NCI-H2081 (cell line): ENCODE measurements around the gene PDE6G.

Experiments
- DNase-seq, 2 experiments: peaks; one replicate each; lab custom pipeline; 2025; lab: John Stamatoyannopoulos, UW

Gene PDE6G

DNA sequence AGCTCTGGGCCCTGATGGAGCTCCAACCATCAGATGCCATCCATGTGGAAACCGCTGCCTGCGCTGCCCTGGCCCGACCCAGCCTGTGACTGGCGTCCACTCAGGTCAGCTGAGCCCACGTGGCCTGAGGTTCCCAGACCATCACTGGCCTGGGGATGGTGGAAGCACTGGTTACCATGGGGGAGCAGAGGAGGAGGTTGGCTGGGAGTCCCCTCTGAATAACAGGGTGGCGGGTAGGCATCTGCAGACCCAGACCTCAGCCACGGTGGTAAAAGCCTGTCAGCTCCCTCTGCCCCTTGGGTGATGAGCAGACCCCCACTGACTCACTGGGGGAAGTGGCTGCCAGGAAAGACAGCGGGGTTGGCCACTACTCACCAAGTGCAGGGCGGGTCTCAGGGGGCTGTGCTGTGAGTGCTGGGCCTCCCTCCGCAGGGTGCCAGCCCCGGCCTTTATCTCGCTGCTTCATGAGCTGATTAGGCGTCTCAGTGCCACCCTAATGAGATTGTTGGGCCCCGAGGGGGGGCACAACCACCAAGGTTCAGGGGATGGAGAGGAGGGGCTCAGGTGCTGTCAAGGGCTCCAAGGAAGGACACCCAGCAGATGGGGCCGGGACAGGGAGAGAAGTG is at the start of gene PDE6G:
Gene PDE6G, minus strand, starts transcription at position 425 of the 626 bp plus-strand sequence. CDS start 3,237 bp downstream, outside the sequence.
- DNase-seq: no peak

DNA sequence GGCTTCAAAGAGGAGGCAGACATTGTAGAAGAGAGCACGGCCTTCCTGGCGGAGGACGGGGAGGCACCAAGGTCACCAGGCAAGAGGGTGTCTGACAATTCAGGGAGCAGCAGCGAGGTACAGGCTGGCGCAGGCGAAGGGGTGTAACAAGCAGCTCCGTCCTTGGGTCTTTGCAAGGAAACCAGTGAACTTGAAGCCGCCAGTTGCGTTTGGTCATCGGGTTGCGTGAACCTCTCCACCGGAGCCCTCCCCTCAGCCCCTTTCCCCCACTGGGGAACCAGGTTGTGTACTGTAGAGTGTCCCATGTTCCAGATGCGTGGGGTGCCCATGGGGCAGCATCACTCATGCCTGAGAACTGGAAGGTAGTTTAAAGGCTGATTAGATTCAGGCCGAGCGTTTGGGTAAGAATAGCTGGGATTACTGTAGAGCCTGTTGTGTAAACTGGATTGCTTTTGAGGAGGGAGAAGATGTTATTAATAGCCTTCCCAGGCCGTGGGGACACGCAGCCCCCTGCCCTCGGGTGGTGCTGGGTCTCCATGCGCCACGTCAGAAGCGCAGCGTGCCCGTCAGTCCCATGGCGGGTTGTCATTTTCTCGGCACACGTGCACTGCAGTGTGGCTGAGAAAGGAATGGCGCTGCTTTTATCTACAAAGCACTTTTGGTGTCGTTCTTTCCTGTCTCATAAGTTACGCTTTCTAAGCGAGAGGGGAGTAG is 49.3 kb upstream of the PDE6G start:
- DNase-seq: no peak

DNA sequence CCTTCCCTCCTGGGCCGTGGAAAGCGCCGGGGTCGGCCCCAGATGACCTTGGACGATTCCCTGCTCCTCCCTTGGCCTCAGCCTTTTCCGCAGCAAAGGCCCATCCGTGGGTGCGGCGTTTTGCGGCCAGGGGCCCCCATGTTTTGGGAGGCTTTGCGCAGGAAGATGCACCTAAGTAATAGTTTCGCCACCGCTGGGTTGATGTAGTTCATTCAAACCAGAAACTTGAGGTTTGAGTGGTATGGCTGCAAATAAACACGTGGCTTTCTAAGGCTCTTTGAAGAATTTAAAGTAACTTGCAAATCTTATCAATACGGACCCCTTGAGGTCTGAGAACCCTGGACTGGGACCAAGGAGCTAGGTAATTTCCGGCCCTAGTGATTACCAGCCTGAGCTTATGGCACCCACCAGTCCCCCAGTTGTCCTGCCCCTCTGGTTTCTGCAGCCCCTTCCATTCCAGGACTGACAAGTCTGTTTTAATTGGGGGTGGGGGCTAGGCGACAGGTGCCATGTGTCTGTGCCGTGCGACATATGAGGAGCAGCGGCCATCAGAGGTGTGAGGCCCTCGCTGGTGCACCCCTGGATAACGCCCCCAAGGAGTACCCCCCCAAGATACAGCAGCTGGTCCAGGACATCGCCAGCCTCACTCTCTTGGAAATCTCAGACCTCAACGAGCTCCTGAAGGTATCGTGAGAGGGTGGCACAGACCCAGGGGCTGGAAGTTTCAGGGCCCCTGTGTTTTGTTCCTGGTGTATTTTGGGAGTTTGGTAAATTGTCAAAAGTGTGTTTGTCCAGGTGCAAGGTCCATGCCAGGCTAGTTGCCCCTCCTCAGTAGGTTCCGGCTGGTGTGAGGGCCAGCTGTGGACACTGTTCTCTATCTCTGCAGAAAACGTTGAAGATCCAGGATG is 47.7 kb upstream of the PDE6G start:
- no peak for DNase-seq

GRCh38 chr17:81702934-81703746 is 46.8 kb upstream of the PDE6G start, which contains the start of gene MRPL12:
MRPL12 (plus strand) TSS chr17:81703367; CDS start chr17:81703502, 135 bp downstream.
- DNase-seq: peak; percentile 94 to 98

DNA sequence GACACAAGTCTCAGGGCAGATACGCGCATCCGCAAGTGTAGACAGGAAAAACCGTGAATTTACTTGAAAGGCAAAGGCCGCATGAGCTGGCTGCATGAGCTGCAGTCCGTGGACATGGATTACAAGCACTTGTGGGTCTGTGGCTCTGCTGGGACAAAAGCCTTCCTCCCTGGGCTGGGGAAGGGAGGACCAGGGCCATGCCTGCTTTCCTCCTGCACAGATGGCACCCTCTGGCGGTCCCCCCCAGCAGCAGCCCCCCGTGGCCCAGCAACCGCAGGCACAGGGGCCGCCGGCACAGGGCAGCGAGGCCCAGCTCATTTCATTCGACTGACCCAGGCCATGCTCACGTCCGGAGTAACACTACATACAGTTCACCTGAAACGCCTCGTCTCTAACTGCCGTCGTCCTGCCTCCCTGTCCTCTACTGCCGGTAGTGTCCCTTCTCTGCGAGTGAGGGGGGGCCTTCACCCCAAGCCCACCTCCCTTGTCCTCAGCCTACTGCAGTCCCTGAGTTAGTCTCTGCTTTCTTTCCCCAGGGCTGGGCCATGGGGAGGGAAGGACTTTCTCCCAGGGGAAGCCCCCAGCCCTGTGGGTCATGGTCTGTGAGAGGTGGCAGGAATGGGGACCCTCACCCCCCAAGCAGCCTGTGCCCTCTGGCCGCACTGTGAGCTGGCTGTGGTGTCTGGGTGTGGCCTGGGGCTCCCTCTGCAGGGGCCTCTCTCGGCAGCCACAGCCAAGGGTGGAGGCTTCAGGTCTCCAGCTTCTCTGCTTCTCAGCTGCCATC is 45.1 kb upstream of the PDE6G start:
- no peak for DNase-seq

- DNase-seq: no peak
These were observed 44.3 kb upstream of the PDE6G start for GRCh38 chr17:81700353-81701287.

DNA sequence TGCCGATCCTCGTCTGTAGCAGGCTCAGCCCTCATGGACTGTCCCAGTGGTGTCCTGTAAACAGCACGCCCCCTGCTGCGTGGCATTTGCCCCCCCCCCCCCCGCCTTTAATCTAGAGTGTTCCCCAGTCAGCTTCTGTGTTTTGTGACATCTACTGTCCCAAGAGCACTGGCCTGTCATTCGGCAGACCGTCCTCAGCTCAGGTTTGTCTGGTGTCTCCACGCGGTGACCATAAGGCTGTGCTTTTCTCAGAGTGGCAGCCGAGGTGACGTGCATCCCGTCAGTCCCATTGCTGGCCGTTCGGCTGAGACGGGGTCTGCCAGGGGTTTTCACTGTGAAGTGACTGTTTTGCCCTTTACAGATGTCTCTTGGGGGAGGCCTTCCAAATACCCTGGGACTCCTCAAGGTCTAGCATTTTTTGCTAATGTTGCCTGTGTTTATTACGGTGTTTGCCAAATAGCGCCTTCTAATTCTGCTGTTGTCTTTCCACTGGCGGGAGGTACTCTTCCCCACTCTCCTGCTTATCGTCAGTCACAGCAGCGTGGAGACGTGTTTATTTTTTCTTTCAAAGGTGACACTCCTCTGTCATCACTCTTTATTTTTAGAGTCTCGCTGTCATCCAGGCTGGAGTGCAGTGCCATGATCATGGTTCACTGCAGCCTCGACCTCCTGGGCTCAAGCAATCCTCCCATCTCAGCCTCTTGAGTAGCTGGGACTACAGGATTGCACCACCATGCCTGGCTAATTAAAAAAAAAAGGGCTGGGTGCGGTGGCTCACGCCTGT is 41.1 kb upstream of the PDE6G start:
- DNase-seq: no peak

DNA sequence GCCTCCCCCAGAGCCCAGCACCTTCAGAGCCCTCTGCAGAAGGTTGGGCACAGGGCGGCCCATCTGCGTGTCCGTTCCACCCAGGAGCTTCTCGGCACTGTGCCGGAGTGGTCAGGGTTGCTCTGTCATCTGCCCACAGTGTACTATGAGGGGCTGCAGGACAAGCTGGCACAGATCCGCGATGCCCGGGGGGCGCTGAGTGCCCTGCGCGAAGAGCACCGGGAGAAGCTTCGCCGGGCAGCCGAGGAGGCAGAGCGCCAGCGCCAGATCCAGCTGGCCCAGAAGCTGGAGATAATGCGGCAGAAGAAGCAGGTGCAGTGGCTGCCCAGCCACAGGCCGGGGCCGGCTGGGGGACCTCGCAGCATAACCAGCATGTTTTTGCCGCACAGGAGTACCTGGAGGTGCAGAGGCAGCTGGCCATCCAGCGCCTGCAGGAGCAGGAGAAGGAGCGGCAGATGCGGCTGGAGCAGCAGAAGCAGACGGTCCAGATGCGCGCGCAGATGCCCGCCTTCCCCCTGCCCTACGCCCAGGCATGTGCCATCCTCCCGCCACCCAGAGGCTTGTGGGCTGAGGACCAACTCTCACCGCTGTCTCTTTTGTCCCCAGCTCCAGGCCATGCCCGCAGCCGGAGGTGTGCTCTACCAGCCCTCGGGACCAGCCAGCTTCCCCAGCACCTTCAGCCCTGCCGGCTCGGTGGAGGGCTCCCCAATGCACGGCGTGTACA is 40.0 kb upstream of the PDE6G start:
- no peak for DNase-seq

GRCh38 chr17:81695801-81696200 is 39.5 kb upstream of the PDE6G start:
- no peak for DNase-seq

DNA sequence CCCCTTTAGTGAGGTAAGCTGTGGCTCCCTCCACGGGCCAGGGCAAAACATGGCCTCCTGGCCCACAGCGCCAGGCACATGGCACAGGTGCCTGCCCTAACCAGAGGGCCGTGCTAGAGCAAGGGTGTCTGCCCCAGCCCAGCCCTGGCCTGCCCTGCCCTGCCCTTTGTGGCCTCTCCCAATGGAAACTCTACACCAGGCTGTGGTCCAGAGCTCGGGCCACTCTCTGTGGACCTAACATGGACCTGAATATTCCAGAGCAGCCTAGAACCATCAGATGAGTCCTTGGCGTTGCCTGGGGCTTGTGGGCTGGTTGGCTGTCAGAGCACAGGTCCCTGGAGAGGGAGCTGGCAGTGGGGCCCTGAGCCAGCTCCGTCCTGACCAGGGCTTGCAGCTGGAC is 38.9 kb upstream of the PDE6G start:
- no peak for DNase-seq

GRCh38 chr17:81694810-81695209 is 38.5 kb upstream of the PDE6G start:
- no peak for DNase-seq

- DNase-seq: no peak
These were observed 37.3 kb upstream of the PDE6G start for GRCh38 chr17:81693509-81694210.

- DNase-seq: no peak
These were observed 35.3 kb upstream of the PDE6G start for GRCh38 chr17:81691608-81692007.

DNA sequence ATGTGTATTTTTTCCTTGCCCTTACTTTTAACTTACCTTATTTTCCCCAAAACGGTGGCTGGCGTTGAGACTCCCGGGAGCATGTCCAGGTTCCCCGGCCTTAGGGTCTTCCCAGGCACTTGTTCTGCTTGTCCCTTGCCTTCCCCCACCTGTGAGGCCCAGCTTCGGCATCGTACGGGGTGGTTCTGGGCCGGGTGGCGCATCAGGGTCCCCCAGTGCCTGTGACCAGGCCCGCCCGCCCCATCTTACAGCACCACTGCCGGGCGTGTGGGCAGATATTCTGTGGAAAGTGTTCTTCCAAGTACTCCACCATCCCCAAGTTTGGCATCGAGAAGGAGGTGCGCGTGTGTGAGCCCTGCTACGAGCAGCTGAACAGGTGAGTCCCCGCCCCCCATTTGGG is 34.9 kb upstream of the PDE6G start:
- no peak for DNase-seq

DNA sequence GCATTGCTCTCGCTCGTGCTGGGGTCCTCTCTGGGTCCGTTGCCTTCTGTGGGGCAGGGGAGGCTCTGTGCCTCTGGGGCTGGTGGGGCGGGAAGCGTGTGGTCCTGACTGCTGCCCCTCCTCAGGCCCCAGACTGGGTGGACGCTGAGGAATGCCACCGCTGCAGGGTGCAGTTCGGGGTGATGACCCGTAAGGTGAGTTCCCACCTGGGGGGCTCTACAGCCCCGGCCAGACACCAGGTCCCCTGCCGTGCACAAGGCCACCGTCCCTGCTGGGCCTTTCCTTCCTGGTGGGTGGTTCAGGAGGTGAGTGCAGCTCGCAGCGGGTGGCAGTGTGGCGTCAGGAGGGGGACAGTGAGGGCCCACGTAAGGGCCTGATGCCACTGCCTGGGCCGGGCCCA is 34.2 kb upstream of the PDE6G start:
- DNase-seq: no peak

DNA sequence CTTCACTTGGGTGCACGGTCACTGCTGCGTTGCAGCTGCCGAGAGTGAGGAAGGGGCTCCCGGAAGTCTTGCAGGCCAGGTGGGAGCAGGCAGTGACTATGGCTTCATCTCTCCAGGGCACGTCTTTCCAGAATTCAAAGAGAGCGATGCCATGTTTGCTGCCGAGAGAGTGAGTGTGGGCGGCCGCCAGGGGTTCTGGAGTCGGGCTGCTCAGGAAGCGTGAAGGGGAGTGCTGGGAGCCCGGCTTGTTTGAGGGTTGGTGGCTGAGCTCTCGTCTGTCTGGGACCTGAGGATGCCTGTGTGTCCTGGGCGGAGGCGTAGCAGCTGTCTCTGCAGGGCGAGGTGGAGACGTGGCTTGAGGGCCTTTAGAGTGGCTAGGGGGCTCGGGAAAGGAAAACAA is 33.7 kb upstream of the PDE6G start:
- no peak for DNase-seq

GRCh38 chr17:81688616-81689015 is 32.3 kb upstream of the PDE6G start:
- no peak for DNase-seq
